ENCODE data around the gene CTNNA2.

The CTNNA2 gene

GRCh38 chr2:79695248-79695647 is 182.4 kb downstream of the CTNNA2 start:
- H3K4me3 ChIP-seq (ENCODE audit: low read depth, low read length) = no peak overlapping the region
- TF ChIP-seq CTCF (IDR thresholded peaks at IDR 0.05; ENCODE audit: borderline replicate concordance, insufficient read depth, low read depth, low read length) = no peak

- no peak for TF ChIP-seq CTCF (IDR thresholded peaks at IDR 0.05; ENCODE audit: borderline replicate concordance, insufficient read depth, low read depth, low read length)
- no peak overlapping the region for H3K4me3 ChIP-seq (ENCODE audit: low read depth, low read length)
These were observed 184.3 kb downstream of the CTNNA2 start for GRCh38 chr2:79697200-79697599.

GRCh38 chr2:79700651-79701050 is 187.8 kb downstream of the CTNNA2 start:
- no peak overlapping the region for H3K4me3 ChIP-seq (ENCODE audit: low read depth, low read length)
- no peak for TF ChIP-seq CTCF (IDR thresholded peaks at IDR 0.05; ENCODE audit: borderline replicate concordance, insufficient read depth, low read depth, low read length)

GRCh38 chr2:79702905-79703304 is 190.1 kb downstream of the CTNNA2 start:
- TF ChIP-seq CTCF (IDR thresholded peaks at IDR 0.05; ENCODE audit: borderline replicate concordance, insufficient read depth, low read depth, low read length) = no peak
- no peak overlapping the region for H3K4me3 ChIP-seq (ENCODE audit: low read depth, low read length)

GRCh38 chr2:79711098-79711497 is 198.2 kb downstream of the CTNNA2 start:
- no peak for TF ChIP-seq CTCF (IDR thresholded peaks at IDR 0.05; ENCODE audit: borderline replicate concordance, insufficient read depth, low read depth, low read length)

GRCh38 chr2:79713131-79713785 is 200.4 kb downstream of the CTNNA2 start:
- H3K4me3 ChIP-seq (ENCODE audit: low read depth, low read length) = no peak overlapping the region
- TF ChIP-seq CTCF (IDR thresholded peaks at IDR 0.05; ENCODE audit: borderline replicate concordance, insufficient read depth, low read depth, low read length) = no peak

More at GRCh38 chr2:79711098-79711497, 198.2 kb downstream of the CTNNA2 start:
- no peak overlapping the region for H3K4me3 ChIP-seq (ENCODE audit: low read depth, low read length)

GRCh38 chr2:79714283-79714682 is 201.4 kb downstream of the CTNNA2 start:
- TF ChIP-seq CTCF (IDR thresholded peaks at IDR 0.05; ENCODE audit: borderline replicate concordance, insufficient read depth, low read depth, low read length) = no peak
- H3K4me3 ChIP-seq (ENCODE audit: low read depth, low read length) = no peak overlapping the region
